ENCODE measurements around the gene CARMIL1.
"Not testable (repeated sequence)": the region's sequence is repeated elsewhere in the genome, so short reads cannot be mapped to it uniquely, and the experiment has no call there.

CARMIL1 gene

DNA sequence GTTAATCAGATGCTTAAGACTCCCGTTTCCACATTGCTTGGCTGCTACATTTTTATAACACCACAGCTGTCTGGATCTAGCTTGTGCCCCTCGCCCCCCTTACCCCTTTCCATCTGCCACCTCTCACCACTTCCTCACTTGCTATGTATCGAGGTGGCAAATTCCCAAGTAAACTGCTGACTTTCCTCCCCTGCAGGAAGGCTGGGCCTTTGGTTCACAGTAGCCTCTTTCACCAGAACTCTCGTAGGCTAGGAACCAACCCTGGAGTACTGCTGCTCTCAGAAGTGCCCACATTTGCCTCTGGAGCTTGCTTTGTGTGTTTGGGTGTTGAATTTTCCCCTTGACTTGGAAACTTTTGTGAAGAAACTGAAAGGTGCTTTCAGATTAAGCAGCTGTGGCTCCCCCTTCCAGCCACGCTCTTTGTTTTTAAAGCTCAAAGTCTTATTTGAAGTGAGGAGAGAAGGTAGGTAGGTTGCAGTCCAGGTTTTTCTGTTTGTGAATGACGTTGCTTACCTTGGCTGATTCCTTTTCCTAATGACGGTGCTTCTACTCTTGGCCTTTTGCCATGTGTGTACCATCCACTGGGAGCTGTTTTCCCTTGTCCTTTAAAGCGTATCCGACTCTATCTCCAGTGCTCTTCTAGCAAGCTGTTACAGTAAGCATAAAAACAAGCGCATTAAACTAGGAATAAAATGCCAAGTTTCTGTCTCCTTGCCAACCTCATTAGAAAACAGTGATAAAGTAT is 90.4 kb downstream of the CARMIL1 start:
- DNase-seq (ENCODE audit: low read depth in 2 of 2) = no peak

DNA sequence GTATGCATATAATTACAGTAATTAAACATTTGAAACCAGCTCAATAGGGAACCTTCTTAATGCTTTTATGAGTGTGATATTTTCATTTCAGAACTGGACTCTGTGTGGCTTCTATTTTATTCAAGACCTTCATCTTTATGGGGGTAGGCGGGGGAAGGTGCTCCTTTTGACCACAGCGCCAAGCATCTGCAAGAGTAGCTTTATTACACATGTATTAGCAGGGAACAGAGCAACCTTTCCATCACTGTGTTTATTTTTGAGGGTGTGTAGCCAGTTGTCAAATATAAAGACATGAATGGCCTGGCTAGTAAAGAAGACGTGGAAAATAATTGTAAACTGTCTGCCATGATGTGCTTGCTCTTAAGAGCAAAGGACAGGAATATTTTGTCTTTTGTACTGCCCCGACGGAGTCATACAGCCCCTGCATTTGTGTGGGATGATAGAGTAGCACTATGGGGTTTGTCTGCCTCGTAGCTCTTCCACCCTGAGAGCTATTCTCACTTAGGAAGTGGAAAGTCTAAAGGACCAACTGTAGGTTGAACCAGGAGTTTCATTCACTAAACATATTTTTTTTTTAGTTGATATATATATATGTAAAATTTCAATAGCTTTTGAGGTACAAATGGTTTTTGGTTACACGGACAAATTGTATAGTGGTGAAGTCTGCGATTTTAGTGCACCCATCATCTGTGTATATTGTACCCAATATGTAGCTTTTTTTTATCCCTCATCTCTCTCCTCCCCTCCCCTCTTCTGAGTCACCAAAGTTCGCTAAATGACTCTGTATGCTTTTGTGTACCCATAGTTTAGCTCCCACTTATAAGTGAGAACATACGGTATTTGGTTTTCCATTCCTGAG is 91.2 kb downstream of the CARMIL1 start:
- no peak for DNase-seq (ENCODE audit: low read depth in 2 of 2)

DNA sequence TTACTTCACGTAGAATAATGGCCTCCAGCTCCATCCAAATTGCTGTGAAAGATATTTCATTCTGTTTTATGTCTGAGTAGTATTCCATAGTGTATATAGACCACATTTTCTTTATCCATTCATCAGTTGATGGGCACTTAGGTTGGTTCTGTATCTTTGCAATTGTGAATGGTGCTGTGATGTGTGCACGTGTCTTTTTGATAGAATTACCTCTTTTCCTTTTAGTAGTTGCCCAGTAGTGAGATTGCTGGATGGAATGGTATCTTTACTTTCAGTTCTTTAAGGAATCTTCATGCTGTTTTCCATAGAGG is 91.8 kb downstream of the CARMIL1 start:
- DNase-seq (ENCODE audit: low read depth in 2 of 2) = no peak

DNA sequence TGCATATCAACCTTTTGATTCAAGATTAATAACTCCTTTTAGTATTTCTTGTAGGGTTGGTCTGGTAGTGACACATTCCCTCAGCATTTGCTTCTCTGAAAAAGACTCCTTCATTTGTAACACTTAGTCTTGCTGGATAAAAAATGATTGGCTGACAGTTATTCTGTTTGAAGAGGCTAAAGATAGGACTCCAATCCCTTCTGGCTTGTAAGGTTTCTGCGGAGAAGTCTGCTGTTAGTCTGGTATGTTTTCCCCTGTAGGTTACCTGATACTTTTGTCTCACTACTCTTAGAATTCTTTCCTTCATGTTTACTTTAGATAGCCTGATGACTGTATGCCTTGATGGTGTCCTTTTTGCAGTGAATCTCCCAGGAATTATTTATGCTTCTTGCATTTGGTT is 96.0 kb downstream of the CARMIL1 start:
- DNase-seq (ENCODE audit: low read depth in 2 of 2) = no peak

DNA sequence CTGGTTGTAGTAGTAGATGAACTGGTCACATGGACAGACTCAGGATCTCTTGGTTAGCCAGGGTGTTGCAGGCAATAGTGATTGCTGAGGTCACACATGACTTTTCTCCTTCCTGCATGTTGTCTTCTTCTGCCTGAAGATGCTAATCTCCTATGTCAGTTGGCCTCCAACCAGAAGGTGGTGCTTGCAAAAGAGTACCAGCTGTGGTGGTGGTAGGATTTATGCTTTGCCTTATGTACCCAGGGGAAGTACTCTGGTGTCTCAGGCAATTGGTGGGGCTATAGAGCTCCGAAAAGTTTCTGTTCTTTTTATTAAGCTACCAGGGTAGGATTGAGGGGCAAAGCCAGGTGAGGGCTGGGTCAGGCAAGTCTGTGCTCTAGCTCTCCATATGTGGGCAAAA is 98.5 kb downstream of the CARMIL1 start:
- no peak for DNase-seq (ENCODE audit: low read depth in 2 of 2)

DNA sequence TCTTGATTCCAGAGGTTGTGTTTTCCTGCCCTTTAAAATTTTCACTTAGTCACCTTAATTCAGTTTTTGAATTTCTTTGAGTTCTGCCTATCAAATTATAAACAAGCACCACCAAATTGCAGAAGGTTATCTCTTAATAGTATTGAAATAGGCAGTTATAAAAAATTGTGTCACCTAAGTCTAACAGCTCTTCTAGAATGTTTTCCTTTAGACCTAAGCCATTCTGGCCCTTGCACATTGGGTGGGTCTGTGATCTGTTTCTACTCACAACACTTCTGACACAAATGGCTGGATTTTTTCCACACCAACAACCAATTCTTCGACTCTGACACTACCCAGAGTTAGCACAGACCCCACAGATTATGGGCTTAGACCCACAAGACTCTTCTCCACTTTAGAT is 101.9 kb downstream of the CARMIL1 start:
- DNase-seq (ENCODE audit: low read depth in 2 of 2) = no peak

DNA sequence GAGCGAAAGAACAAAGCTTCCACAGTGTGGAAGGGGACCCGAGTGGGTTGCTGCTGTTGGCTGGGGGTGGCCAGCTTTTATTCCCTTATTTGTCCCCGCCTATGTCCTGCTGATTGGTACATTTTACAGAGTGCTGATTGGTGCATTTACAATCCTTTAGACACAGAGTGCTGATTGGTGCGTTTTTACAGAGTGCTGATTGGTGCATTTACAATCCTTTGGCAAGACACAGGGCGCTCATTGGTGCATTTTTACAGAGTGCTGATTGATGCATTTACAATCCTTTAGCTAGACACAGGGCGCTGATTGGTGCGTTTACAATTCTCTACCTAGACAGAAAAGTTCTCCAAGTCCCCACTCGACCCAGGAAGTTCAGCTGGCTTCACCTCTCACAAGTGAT is 103.3 kb downstream of the CARMIL1 start:
- DNase-seq (ENCODE audit: low read depth in 2 of 2) = not testable (repeated sequence)

DNA sequence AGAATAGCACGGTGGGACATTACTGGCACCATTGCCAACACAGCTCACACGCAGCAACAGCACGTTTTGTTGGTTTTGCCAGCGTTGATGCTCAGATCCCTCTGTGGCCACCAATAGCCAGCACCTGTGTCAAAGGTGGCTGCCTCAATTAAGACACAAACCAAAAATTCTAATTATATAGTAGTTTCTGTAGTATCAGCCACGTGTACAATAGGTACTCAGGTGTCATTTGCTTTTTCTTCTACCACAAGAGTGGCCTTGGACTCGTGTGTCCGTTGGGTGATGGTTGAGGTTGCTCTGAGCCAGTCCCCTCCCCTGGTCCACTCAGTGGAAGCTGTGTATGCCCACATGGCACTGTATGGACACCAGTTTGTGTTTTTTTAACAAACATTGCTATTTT is 105.1 kb downstream of the CARMIL1 start:
- no peak for DNase-seq (ENCODE audit: low read depth in 2 of 2)

DNA sequence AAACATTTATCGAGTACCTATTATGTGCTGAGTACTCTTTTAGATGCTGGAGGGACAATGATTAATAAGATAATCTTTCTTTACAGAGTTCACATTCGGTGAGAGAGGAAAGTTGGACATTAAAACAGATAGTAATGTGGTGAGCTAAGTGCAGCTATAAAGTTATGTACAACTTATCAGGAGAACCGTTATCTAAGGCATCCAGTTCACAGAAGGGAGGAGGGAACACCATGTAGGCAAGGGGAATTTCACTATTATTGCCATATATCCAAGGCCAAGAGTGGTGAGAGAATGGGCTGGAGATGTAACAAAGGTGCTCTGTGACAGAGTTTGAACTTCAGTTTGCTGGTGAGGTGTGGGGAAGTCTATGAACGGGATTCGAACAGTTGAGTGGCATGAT is 105.8 kb downstream of the CARMIL1 start:
- no peak for DNase-seq (ENCODE audit: low read depth in 2 of 2)

DNA sequence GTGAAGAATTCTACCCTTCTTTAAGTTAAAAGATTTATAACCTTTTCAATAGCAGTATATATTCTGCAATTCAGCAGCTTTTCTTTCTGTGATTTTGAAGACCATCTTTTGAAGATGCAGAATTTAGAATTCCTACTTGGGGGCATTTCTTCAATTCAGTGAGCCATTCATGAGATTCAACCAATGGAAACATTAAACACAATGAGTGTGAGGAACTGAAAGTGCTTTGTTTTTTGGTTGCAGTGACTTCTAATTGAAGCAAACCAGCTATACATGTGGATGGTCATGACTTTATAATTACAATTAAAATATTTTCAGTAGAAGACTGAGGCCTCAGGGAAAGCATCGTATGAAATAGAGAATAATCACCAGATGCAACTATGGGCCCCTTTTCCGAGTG is 108.3 kb downstream of the CARMIL1 start:
- DNase-seq (ENCODE audit: low read depth in 2 of 2) = no peak

DNA sequence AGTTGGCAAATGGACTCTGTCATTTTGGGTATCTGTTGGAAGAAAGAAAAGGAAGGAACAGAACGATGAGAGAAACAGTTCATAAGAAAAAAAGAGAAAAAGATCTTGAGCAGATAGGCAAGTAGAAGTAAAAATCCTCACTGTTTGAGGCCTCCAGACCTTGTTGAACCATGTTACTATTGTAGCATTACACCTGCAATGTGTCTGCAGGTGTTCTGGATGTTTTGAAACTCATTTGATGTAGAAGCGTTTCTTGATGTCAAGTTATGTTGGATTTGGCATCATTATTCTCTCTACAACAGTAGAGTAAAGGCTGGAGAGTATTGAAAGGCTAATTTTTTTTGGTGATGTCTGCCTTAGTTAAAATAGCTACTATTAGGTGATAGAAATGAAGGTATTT is 108.7 kb downstream of the CARMIL1 start:
- DNase-seq (ENCODE audit: low read depth in 2 of 2) = no peak

DNA sequence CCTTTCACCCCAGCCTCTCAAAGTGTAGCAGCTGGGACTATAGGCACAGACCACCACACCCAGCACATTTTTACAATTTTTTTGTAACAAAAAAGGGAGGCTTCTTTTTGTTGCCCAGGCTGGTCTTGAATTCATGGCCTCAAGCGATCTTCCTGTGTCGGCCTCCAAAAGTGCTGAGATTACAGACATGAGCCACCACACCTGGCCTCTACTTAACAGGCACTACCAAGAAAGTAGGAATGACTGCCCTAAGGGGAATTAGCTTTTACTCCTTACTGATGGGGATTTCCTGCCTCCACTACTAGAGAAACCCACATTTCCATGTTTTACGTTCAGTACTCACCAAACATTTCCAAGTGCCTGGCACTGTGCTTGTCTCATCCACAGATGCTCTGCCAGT is 109.6 kb downstream of the CARMIL1 start:
- no peak for DNase-seq (ENCODE audit: low read depth in 2 of 2)

DNA sequence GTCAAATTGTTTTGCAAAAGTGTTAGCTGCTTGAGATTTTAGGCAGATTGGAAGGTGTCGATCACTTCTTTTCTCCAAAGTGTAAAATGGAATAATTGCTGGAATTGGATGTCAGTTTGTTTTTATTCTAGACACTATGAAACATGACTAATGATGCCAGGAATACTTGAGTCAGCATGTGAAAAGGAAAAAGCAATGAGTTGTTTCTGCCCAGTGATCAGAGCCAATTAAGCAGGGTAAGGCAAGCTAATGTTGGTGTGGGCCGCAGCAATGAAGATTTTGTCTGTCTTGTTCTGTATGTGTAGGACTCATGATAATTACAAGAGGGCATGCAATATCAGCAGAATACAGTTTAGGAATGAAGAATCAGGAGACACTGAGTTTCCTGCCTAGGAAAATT is 110.3 kb downstream of the CARMIL1 start:
- no peak for DNase-seq (ENCODE audit: low read depth in 2 of 2)

DNA sequence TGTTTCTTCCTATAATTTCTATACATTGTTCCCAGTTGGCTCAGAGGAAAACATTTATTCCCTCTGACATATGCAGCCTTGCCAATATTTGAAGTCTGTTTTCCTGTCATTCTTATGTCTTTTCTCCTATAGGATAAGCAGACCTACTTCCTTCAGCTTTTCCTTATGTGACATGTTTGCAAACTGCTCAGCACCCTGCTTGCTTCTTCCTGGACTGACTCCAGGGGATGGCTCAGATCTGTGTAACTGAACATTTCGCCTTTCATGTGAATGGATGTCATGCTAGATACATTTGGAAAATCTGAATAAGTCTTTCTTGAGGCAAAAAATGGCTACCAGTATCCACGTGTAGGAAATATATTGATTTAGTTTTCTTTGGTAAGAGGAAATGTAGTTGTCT is 113.2 kb downstream of the CARMIL1 start:
- DNase-seq (ENCODE audit: low read depth in 2 of 2) = no peak

DNA sequence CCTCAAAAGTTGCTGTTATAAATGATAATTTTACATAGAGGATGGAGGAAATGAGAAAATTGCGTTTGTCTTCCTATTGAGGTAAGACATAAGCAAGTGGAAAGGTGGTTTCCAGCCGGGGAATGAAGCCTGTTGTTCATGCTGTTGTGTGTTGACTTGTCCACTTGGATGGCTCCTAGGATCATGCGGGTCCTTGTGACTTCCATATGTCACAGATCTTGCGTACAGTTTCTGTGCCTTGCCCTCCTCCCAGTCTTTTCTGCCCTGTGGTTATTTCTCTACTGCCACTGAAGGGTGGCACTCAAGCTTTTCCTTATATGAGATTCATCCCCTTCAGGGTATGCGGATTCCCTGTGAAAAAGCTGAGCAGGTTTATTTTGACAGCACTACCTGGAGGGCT is 116.6 kb downstream of the CARMIL1 start:
- DNase-seq (ENCODE audit: low read depth in 2 of 2) = no peak

DNA sequence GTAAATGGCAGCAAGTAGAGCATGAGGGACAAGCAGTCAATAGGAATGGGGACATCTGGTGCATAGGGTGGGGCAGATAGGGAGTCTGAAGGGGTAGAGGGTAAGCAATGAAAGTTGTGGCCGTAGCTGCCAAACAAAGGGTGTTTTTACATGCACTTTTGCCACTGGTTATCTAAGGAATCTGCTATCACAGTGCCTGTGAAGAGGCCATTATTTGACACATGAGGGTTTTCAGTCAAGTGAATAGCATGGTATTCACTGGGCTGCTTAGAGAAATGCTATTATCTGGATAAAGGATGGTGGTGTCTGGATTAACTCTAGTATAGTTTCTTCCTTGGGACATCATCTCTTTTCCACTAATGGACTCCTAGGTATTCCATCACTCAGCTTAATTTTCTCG is 118.2 kb downstream of the CARMIL1 start:
- DNase-seq (ENCODE audit: low read depth in 2 of 2) = no peak

DNA sequence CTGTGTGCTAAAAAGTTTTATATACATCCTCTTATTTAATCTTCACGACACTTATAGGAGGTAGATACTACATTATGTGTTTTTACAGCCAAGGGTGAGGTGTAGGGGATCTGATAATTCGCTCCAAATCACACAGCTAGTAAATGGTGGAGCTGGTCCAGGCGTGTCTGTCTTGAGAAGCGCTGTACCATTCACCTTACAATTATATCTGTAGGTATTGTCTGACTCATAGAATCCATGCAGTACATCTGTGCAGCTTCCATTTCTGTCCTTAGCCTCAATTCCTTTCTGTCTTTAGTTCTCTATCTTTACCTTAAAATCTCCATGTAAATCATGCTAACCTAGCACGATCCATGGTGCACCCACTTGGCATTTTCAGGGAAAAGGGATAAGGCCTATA is 120.7 kb downstream of the CARMIL1 start:
- DNase-seq (ENCODE audit: low read depth in 2 of 2) = no peak

DNA sequence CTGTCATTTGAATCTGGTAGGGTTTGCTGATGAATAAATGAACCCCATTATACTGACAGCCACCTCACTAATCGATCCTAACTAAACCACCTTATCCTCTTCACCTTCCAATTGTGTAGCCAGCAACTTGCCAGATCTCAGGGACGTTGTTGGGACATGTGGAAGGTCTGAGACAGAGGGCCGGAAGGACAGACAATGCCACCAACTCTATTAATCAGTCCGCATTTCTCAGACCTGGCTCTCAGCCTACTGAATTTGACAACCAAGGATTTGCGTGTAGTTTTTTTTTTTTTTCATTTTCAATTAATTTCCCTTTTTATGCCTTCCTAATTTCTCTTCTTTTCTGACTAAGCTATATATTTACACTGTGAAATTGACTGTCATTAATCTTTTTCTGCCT is 122.5 kb downstream of the CARMIL1 start:
- no peak for DNase-seq (ENCODE audit: low read depth in 2 of 2)

DNA sequence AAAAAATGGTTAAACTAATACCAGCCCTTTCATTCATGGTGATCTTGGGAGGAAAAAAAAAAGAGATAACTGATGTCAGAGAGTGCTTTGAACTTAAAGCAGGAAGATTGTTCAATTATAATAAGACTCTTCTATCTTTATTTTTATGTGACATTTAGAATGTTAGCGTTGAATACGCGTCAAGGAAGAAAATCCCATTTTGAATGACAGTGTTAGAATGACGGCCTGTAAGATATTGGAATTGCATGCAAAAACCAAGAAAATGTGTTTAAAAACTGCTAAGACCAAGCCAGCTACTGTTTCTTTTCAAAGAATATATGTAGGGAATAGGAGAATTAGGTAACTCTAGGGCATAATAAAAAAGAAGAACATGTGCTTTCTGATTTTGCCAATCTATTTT is 123.0 kb downstream of the CARMIL1 start:
- DNase-seq (ENCODE audit: low read depth in 2 of 2) = no peak

DNA sequence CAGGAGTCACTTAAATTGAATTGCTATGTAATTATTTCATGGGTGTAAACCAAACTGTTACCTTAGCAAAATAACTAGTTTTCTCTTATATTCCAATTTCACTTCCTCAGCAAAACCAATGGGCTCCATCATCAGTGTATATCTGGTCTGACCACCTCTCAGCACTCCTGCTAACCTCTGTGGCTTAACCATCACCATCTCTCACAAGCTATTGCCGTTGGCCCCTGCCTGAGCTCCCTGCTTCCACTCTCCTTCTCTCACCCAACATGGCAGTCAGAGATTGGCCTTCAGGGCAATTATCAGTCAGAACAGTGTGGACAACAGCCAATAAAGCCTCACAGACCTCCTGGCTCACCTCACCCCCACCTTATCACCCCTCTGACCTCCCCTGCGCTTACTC is 124.0 kb downstream of the CARMIL1 start:
- no peak for DNase-seq (ENCODE audit: low read depth in 2 of 2)

DNA sequence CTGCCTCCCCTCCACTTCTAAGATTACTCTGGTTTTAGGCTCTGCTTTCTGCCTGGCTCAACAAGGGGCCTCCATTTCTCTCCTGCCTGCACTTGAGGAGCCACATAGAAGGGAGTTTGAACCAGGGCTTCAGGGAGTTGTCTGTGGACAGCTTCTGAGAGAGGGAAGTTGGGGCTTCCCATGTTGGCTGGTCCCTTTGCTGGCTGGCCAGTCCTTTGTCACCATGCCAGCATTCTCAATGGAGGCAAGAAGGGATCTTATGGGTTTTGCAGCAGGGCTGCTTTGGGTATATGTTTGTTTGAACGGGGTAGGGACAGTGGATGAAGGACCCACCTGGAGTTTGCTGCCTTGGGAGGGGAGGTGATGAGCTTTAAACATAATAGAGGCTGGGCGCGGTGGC is 124.9 kb downstream of the CARMIL1 start:
- DNase-seq (ENCODE audit: low read depth in 2 of 2) = no peak

DNA sequence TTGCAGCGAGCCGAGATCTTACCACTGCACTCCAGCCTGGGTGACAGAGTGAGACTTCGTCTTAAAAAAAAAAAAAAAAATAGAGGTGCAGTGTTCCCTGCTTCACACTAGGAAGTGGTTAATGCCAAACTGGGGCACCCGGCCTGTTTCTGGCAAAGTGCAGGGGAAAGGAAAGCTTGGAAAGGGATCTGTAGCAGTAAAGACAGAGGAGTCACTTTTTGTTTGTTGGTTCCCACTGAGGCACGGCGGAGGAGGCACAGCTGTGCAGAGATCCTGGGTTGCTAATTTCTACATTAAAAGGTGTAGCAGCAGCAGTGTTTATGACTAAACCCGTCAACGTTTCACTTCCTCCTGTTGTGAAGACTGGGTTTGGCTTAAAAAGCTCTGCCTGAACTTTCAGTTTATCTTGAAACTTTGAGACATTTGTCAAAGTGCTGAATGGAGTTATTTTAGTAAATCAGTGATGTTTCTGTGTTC is 125.6 kb downstream of the CARMIL1 start:
- DNase-seq (ENCODE audit: low read depth in 2 of 2) = peak in 1 of 2 donors; percentile 6

DNA sequence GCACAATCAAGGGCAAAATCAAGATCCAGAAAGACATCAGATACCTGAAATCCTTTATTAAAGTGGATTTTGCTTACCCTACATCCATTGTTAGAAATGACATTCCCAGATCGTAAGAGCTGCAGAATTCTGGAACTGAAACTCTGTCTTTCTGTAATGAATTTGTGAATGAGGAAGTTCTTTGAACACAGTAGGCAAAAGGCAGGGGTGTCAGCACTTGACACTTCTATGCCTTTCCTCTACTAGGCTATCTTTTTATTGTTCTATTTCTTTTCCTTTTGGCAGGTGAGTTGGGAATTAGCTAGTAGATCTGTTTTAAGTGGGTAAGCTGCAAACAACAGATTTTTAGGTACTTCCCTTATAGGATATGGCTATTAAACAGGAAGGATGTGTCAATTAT is 126.3 kb downstream of the CARMIL1 start:
- no peak for DNase-seq (ENCODE audit: low read depth in 2 of 2)
